HG03378 (cell line): ENCODE results near the gene PANX2.
"Not testable (repeated sequence)": the region's sequence is repeated elsewhere in the genome, so short reads cannot be mapped to it uniquely, and the experiment has no call there.

ENCODE experiments used
- ATAC-seq: cut with Tn5 transposase; IDR thresholded peaks from one replicate; pipeline ENCODE4 v1.9.1; 2021; ENCODE audit warnings: mild to moderate bottlenecking, moderate library complexity; ENCODE audit not compliant: unreplicated experiment

Gene PANX2

DNA sequence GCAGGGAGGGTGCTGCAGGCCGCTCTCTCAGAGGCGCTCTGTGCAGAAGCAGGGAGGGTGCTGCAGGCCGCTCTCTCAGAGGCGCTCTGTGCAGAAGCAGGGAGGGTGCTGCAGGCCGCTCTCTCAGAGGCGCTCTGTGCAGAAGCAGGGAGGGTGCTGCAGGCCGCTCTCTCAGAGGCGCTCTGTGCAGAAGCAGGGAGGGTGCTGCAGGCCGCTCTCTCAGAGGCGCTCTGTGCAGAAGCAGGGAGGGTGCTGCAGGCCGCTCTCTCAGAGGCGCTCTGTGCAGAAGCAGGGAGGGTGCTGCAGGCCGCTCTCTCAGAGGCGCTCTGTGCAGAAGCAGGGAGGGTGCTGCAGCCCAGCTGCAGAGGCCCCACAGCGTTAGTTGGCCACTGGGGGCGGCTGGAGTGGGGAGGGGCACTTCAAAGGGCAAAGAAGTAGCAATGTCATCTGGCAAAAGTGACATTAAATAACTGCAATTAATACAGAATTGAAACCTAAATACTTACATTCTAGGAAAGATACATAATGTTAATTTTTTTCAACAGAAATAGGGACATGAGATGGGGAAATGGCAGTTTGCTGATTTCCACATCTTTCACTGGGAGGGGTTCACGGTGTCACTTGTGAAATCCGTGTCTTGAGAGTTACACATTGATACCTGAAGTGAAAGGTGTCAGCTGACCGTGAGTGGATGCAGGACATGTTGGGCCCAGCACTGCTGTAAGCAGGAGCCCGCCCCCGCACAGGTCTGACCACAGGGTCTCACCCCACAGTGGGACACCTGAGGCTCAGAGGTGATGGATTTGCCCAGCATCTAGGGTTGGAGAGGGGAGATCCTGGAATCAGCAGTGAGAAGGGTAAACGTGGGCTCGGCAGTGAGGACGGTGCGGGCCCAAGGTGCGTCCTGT, 23.0 kb upstream of the PANX2 start:
- not testable (repeated sequence) for ATAC-seq

DNA sequence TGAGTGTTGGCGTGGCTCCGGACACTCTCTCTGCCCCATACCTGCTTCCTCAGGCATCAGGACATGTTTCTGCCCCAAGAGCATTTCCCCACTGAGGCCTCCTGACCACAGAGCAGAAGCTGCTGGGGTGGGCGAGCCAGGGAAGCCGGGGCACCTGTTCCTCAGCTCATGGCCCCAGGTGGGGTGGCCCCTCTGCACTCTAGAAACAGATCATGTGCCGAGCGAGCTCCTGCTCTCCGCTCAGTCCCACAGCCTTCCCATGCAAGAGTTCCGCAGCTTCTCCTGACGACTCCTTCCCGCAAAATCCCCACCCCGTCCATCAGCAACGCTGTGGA, 22.4 kb upstream of the PANX2 start:
- no peak for ATAC-seq

DNA sequence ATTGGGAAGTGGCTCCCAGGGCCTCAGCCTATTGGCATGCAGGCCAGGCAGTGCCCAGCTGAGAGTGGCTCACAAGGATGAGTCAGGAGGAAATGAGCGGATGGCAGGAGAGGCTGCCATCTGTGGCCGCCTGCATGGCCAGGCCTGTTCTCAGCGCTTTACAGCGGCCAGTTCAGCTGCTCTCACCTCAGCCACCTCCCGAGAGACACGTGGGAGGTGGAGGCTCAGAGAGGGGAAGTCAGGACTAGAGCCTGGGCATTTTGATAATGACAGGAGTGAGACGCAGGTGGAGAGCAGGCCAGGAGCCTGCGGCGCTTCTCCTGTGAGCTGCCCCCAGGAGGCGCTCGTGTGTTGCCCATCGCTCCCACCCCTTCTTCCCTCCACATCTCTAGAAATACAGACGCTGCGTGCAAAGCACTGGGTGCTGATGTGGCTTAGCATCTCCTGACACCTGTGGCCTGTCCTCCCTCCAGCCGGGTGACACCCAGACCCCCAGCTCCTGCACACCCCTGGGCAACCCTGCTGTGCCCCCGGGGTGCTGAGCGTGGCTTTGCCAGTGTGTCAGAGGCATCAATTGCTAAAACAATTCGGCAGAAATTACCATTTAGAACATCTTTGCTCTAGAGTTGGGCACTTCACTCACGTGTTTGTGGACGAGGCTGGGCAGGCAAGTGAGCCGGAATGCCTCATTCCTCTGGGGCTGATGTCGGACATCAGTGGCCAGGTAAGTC, 21.4 kb upstream of the PANX2 start:
- no peak for ATAC-seq

DNA sequence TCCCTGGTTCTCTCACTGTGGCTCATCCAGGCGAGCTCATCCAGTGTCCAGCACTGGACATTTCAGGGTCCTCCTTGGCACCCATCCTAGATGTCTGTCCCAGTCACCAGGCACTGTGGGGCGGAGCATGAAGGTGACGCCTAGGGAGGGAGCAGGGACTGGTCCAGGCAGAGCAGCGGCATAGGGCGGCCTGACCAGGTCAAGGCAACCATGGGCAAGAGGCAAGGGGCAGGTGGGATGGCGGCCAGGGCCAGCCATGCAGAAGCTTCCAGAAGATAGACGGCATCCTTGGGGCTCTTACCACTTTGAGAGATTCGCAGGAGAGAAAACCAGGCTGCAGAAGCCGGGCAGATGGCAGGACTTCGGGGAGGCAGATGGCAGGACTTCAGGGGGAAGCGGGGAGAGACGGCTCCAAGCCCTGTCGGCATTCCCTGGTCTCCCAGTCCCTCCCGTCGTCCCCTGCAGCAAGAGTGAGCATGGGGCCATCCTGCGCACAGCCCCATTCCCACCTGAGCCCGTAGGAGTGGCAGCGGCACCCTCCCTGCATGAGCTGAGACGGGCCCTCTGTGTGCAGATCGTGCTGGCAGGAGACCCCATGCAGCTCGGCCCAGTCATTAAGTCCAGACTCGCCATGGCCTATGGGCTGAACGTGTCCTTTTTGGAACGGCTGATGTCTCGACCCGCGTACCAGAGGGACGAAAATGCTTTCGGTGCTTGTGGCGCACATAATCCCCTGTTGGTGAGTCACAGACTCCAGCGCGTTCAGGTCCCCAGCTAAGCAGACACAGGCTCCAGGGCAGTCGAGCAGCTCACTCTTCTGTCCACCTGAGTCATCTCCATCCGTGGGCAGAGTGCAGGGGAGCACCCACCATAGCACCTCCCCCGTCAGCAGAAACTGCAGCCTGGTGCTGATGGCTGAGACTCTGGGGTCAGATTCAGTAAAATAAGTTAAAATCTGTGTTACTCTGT, 20.1 kb upstream of the PANX2 start:
- no peak for ATAC-seq

DNA sequence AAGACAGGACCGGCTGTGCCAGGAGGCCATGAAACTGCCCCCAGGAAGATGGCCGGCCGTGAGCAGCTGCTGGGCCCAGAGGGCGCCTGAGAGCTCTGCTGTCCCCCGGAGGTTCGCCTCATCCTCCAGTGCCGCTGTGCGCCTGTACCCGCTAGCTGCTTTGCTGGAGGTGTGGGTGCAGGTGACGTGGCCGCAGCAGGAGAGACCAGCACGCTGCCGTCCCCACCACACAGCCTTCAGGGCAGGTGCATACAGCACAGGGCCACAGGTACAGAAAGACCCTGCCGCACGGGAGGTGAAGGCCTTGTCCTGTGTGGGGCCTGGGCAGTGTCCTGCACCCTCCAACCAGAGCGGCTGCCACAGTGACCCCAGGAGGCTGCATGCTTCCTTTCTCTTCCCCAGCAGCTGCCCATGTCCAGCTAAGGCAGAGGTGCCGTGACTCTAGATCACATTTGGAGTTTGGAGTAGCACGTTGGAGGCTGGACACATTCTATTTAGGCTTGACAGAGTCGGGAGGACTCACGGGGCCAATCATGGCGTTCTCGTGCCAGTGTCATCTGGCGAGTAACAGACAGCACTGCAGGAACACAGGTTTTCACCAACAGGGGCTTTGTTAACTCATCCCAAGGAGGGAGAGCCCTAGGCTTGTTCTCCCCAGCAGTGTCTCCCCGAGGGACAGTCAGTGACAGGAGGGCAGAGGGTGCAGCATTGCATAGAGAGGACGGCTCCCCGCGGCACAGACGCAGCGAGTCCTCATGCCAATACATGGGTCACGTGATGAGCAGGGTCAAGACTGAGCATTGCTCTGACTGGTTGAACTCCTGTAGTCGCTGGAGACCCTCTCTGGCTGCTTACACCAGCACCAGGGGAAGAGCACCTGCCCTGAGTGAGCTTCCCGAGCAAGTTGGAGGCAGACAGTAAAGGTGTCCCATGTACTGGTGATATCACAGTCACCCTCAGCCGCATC, 18.7 kb upstream of the PANX2 start:
- no peak for ATAC-seq

DNA sequence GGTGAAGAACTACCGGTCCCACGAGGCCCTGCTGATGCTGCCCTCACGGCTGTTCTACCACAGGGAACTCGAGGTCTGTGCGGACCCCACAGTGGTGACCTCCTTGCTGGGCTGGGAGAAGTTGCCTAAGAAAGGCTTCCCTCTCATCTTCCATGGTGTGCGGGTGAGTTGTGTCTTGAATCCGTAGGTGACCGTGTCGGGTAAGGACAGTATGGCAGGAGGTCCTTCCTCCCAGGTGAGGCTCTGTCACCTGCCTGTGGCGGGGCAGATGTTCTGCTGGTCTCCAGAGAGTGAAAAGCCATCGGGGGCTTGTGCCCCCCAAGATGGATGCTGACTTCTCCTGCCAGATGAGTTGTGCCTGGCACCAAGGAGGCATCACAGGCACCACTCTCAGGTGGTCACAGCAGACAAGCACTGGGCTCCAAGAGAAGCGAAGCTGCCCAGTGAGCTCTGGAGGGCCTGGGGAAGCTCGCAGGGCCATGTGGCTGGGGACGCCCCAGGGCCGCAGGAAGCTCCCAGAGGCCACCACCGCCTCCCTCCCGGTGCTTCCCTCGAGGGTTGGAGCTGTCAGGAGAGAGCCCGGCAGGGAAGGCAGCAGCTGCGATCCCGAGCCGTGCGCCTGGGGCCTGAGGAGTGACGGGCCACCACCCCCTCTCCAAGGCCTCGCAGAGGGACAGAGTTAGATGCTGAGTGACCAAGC, 17.3 kb upstream of the PANX2 start:
- no peak for ATAC-seq

DNA sequence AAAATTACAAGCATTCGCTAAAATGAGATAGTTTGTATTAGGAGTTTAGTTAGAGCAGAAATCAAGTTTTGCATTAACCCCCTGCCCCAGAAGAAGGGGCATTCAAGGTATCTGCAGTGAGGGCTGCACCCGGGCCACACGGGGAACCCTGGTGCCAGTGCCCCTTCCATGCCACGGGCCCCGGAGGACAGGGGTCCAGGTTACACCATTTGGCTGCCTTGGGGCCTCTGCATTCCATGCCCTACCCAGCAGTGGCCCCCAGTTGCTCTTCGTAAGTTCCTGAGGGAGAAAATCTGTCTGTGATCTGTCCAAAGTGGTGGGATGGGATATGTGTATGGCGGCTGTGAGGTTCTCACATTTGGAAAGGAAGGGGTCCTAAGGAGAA, 16.8 kb upstream of the PANX2 start:
- no peak for ATAC-seq

DNA sequence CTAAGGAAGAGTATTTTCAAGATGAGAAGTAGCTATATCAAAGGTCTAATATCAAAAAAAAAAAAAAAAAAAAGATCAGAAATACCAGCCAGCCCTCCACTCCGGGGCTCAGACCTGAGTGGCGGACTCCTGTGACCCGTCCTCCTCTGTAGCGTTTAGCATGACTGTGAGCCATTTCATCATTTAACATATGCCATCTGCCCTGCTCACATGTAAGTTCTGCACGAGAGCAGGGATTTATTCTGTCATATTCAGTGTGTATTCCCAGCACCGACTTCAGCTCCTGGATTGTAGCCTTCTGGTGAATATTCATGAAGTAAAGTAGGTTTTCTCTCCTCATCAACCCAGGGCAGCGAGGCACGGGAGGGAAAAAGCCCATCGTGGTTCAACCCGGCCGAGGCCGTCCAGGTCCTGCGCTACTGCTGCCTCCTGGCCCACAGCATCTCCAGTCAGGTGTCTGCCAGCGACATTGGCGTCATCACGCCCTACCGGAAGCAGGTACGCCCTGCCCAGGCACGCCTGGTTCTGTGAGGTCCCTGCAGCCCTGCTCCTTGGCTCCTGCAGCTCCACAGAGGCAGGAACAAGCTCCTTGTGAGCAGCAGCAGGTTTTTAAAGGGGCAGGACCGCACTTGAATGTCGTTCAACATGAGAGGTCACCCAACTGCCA, 12.7 kb upstream of the PANX2 start:
- no peak for ATAC-seq

DNA sequence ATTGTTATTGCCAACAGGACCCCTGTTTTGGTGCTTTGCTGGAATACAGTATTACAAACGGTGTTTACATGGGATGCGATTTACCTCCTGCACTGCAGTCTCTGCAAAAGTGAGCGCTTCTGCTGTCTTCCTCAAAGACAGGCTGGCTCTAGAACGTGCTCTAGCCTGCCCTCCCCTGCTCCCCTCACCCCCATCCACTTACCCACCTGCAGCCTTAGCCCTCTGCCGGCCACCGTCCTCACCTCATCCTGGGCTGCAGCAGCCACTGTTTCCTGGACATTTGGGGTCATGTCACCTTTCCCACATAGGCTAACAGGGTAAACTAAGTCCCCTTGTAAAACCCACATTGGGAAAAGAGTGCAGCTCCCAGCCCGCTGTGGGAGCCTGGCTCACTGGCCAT, 9.6 kb upstream of the PANX2 start:
- ATAC-seq: no peak

DNA sequence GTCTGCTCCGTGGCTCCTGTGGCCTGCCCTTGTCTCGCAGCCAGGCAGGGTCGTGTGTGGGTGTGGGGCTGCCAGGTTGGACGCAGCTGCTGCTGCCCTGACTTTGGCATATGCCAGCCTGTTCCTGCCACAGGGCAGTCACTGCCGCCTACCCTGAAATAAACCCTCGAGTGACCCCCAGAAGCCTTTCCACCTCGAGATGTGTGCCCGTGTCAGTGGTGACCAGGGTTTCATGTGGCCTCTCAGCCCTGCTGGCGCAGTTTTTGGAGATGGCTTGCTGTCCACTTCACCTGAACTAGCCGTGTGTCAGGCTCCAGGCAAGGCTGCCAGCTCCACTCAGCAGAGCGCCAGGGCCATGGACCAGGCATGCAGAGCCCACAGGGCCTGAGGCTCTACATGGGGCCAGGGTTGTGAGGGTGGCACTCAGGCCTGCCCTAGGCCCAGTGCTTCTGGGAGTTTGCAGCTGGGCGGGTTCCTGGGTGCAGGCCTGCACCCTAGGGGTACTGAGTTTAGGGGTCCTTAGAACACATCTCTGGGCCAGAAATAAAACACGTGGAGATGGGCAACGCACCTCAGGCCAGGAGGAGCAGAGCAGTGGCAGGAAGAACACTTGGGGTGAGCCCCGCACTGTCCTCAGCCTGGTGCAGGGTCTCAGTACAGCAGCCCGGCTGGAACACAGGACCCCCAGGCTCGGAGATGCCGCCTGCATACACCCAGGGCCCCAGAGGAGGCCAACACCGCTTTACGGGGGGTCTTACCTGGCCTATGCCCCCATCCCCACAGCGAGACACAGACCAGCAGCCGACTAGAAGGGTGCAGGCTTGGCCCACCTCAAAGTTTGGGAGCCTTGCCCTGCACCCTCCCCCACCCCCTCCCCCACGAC, 8.8 kb upstream of the PANX2 start:
- ATAC-seq: no peak

DNA sequence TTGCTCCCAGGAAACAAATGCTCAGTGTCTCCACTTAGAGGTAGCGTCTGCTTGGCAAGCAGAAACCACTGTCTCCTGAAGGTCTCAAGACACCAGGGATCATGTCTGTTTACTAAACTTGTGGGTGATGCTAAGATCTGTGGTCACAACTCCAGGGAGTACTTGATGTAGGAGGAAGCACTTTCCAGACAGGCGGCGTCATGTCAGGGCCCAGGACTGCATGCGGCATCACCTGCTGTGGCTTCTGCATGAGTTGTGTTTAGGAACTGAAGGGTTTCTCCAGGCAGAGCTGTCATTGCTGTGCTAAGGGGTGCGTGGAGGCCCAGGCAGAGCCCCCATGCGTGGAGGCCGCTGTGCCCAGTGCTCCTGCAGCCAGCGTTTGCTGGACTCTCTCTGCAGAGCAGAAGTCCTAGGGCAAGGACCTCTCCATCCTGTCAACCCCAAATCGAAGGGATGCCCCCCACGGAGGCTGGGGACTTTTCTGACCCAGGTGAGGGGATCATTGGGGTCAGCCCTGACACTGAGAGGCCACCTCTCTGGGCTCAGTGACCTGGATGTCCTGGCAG, 8.1 kb upstream of the PANX2 start:
- no peak for ATAC-seq

DNA sequence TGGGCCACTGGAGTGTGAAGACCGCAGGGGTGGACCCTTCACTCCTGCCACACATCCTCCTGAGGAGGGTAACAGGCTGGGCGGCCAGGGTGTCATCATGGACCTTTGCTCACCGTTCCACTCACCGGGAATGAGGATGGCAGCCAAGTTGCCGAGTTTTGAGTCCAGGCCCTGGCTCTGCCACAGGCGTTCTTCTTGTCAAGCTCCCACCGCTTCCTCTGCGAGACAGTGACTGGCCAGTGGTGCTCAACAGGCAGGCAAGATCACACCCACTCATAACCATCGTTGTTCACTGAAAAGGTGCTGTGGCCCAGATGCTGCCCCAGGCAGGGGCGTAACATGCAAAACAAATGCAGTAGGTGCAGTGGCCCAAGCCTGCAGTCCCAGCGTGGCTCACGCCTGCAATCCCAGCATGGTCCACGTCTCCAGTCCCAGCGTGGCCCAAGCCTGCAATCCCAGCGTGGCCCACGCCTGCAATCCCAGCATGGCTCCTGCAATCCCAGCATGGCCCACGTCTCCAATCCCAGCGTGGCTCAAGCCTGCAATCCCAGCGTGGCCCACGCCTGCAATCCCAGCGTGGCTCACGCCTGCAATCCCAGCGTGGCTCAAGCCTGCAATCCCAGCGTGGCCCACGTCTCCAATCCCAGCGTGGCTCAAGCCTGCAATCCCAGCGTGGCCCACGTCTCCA, 5.0 kb upstream of the PANX2 start:
- no peak for ATAC-seq

DNA sequence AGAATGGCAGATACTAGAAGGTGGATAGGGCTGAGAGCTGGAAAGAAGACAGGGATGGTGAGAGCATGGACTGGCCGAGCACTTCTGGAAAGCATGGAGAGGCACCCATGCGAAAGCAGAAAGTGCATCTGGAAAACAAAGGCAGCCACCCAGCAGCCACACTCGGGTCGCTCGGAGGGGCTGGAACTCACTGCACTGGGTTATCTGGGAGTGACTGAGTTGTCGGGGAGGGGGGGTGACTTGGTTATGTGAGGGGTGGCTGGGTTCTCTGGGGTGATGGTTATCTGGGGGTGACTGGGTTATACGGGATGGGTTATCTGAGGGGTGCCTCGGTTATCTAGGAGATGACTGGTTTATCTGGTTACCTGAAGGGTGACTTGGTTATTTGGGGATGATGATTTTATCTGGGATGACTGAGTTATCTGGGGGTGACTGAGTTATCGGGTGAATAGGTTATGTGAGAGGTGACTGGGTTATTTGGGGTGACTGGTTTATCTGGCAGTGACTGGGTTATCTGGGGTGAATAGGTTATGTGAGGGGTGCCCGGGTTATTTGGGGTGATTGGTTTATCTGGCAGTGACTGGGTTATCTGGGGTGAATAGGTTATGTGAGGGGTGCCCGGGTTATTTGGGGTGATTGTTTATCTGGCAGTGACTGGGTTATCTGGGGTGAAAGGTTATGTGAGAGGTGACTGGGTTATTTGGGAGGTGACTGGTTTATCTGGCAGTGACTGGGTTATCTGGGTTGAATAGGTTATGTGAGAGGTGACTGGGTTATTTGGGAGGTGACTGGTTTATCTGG, 2.6 kb upstream of the PANX2 start:
- ATAC-seq: no peak

DNA sequence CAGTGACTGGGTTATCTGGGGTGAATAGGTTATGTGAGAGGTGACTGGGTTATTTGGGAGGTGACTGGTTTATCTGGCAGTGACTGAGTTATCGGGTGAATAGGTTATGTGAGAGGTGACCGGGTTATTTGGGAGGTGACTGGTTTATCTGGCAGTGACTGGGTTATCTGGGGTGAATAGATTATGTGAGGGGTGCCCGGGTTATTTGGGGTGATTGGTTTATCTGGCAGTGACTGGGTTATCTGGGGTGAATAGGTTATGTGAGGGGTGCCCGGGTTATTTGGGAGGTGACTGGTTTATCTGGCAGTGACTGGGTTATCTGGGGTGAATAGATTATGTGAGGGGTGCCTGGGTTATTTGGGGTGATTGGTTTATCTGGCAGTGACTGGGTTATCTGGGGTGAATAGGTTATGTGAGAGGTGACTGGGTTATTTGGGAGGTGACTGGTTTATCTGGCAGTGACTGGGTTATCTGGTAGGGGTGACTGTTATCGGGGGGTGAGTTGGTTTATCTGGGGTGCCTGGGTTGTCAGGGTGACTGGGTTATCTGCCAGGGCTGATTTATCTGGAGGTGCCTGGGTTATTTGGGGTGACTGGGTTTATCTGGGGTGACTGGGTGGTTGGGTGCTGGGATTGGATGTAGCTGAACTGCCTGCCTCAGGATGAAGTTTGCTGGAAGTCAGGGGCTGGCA, 1.9 kb upstream of the PANX2 start:
- ATAC-seq: not testable (repeated sequence)

DNA sequence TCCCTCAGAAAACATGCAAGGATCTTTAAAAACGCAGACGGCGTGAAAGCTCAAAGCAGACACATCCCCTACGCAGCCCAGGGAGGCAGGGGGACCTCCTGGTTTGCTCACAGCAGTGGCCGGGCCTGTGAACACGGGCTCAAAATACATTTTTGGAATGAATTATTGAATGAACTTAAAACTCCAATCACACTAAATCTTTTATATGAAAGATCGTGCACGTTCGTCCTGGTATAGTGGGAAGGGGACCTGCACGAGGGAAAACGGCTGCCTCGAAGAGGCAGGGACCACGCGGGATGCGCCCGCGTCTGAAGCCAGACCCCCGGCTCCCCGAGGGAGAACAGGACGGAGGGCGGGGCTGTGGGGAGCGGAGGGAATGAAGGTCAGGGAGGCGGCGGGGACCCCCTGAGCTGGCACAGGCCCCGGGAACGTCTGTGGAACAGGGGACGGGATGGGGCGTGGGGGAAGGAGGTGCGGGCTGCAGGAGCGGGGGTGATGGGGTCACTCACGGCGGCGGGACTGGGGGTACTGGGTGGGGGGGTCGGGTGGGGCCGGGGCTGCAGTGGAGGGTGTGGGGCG, 1.3 kb upstream of the PANX2 start:
- ATAC-seq: no peak
